GM23338 (cell line): ENCODE results near the gene WWC1. TPM values are rescaled to one million over a fixed set of nuclear protein-coding genes. Genes with fewer than 3 reads are reported as not detected.

Source experiments
- ATAC-seq: fragments of 200-7000 bp; cut with Tn5 transposase; 3 replicates; pipeline ENCODE4 v1.9.1; 2020
- DNase-seq: peaks from one replicate; pipeline ENCODE4 v3.0.0-alpha.2; 2015; ENCODE audit warnings: low spot score
- H2AFZ ChIP-seq: fragments of 200-600 bp; sonication (generic); 2 replicates; pipeline ENCODE4 v1.8.0; 2016; ENCODE audit warnings: antibody characterized with exemption, mild to moderate bottlenecking, moderate library complexity
- H3F3A ChIP-seq: fragments of 200-600 bp; sonication (generic); replicated peaks from 2 replicates; pipeline ENCODE4 v1.8.0; 2017; ENCODE audit warnings: antibody characterized with exemption, mixed run types, low read depth
- H3K27ac ChIP-seq: fragments of 200-600 bp; sonication (generic); 2 replicates; pipeline ENCODE4 v1.6.1; 2016; ENCODE audit warnings: low read depth
- H3K27me3 ChIP-seq: fragments of 200-600 bp; sonication (generic); 2 replicates; pipeline ENCODE4 v1.8.0; 2016; ENCODE audit warnings: mild to moderate bottlenecking, mixed run types, moderate library complexity; ENCODE audit not compliant: insufficient read depth
- H3K36me3 ChIP-seq: fragments of 200-600 bp; sonication (generic); 2 replicates; pipeline ENCODE4 v1.8.0; 2016; ENCODE audit warnings: mild to moderate bottlenecking; ENCODE audit not compliant: insufficient read depth
- H3K4me1 ChIP-seq: fragments of 200-600 bp; sonication (generic); 2 replicates; pipeline ENCODE4 v1.8.0; 2016; ENCODE audit warnings: mild to moderate bottlenecking, moderate library complexity; ENCODE audit not compliant: insufficient read depth
- H3K4me2 ChIP-seq: fragments of 200-600 bp; sonication (generic); 2 replicates; pipeline ENCODE4 v1.7.1; 2017; ENCODE audit warnings: mixed run types
- H3K4me3 ChIP-seq: fragments of 200-600 bp; sonication (generic); 2 replicates; pipeline ENCODE4 v1.6.1; 2016; ENCODE audit warnings: mixed run types
- H3K79me2 ChIP-seq: fragments of 200-600 bp; sonication (generic); replicated peaks from 2 replicates; pipeline ENCODE4 v1.8.0; 2017; ENCODE audit warnings: mild to moderate bottlenecking; ENCODE audit not compliant: insufficient read depth
- H3K9me2 ChIP-seq: fragments of 200-600 bp; sonication (generic); 2 replicates; pipeline ENCODE4 v1.8.0; 2017; ENCODE audit not compliant: insufficient read depth
- H4K20me1 ChIP-seq: fragments of 200-600 bp; sonication (generic); replicated peaks from 2 replicates; pipeline ENCODE4 v1.8.0; 2017; ENCODE audit warnings: mild to moderate bottlenecking; ENCODE audit not compliant: insufficient read depth
- H3K27ac Mint-ChIP-seq: 2 replicates; pipeline ENCODE4 v1.8.0; 2020; ENCODE audit warnings: inconsistent platforms, mild to moderate bottlenecking, moderate library complexity, mixed read lengths
- H3K27me3 Mint-ChIP-seq: 3 replicates; pipeline ENCODE4 v1.8.0; 2022; ENCODE audit warnings: low read depth, mild to moderate bottlenecking, moderate library complexity, mixed read lengths, inconsistent platforms; ENCODE audit not compliant: insufficient read depth, poor library complexity
- H3K36me3 Mint-ChIP-seq: 3 replicates; pipeline ENCODE4 v1.8.0; 2021; ENCODE audit warnings: low read depth, mild to moderate bottlenecking, inconsistent platforms, moderate library complexity, mixed read lengths
- H3K4me1 Mint-ChIP-seq: 3 replicates; pipeline ENCODE4 v1.8.0; 2020; ENCODE audit warnings: mild to moderate bottlenecking, inconsistent platforms, mixed read lengths
- H3K4me3 Mint-ChIP-seq: 3 replicates; pipeline ENCODE4 v1.8.0; 2021; ENCODE audit warnings: moderate library complexity, mild to moderate bottlenecking, inconsistent platforms, mixed read lengths
- H3K9me3 Mint-ChIP-seq: 3 replicates; pipeline ENCODE4 v1.8.0; 2020; ENCODE audit warnings: moderate library complexity, mild to moderate bottlenecking, inconsistent platforms, mixed read lengths
- EZH2 ChIP-seq: fragments of 200-600 bp; sonication (generic); IDR thresholded peaks from one replicate; pipeline ENCODE4 v1.8.0; 2017; ENCODE audit warnings: antibody characterized with exemption, mild to moderate bottlenecking, low read depth; ENCODE audit not compliant: unreplicated experiment
- POLR2AphosphoS5 ChIP-seq: IDR thresholded peaks from 2 replicates; pipeline ENCODE4 v1.6.1; 2016; ENCODE audit warnings: antibody characterized with exemption, low read depth
- ZNF331 ChIP-seq: fragments of 250-450 bp; sonication (Bioruptor Pico); IDR thresholded peaks from 2 replicates; pipeline ENCODE4 v1.5.0; 2020; ENCODE audit warnings: low read depth, mild to moderate bottlenecking, moderate library complexity
- polyA plus RNA-seq: library from polyadenylated mRNA; unstranded; fragments of >200 nt; fragmentation: Nextera tagmentation; extraction: Ambion mirVana; gene quantifications from 2 replicates; pipeline ENCODE4 v1.2.1, GENCODE V29; 2016
- total RNA-seq: library from RNA; depleted of rRNA; stranded (reverse); fragments of >200 nt; shearing (Covaris generic); gene quantifications from 2 replicates; pipeline ENCODE4 v1.2.3, GENCODE V29; 2014
- TF ChIP-seq, protein P1 (sequence below): fragments of 250-450 bp; sonication (Bioruptor Pico); IDR thresholded peaks from 2 replicates; pipeline ENCODE4 v1.5.0; 2020; ENCODE audit warnings: mild to moderate bottlenecking, moderate library complexity
- TF ChIP-seq, protein P2 (sequence below): IDR thresholded peaks from 2 replicates; pipeline ENCODE4 v1.6.1; 2016; ENCODE audit warnings: antibody characterized with exemption

Gene WWC1
- total and polyA plus RNA-seq, 2 experiments from 2014 or later, result 25.4 to 27.8 TPM

DNA sequence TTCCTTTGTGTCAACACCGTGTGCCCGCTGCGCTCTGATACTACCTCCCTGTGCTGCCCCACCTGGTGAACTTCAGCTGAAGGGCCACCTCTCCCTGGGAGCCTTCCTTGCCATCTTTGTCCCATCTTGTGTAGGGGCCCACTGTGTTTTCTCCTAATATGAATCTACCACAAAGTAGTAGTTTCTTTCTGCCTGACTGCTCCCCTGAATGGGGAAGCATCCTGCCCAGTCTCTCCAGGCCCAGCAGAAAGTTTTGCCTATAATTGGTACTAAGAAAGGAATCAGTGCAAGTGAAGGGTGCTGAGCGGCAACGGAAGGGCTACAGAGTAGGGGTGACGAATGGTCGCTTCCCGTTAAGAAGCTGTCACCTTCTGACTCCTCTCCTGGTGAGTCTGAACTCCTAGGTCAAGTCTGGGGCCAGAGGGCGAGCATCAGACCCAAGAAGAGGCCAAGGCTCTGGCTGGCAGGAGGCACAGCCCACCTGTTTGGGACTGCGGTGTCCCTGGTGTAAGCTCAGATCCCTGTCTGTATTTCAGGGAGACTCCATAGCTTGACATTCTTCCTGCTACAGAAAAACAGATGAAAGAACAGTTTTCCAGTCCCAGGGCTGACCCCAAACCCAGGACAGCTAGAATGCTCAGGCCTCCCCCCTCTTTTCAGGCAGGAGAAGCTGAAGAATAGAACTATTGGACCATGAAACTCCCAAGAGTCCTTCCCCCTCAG lies 24.1 kb downstream of the WWC1 start (continued):
- TF ChIP-seq, protein P1, sequence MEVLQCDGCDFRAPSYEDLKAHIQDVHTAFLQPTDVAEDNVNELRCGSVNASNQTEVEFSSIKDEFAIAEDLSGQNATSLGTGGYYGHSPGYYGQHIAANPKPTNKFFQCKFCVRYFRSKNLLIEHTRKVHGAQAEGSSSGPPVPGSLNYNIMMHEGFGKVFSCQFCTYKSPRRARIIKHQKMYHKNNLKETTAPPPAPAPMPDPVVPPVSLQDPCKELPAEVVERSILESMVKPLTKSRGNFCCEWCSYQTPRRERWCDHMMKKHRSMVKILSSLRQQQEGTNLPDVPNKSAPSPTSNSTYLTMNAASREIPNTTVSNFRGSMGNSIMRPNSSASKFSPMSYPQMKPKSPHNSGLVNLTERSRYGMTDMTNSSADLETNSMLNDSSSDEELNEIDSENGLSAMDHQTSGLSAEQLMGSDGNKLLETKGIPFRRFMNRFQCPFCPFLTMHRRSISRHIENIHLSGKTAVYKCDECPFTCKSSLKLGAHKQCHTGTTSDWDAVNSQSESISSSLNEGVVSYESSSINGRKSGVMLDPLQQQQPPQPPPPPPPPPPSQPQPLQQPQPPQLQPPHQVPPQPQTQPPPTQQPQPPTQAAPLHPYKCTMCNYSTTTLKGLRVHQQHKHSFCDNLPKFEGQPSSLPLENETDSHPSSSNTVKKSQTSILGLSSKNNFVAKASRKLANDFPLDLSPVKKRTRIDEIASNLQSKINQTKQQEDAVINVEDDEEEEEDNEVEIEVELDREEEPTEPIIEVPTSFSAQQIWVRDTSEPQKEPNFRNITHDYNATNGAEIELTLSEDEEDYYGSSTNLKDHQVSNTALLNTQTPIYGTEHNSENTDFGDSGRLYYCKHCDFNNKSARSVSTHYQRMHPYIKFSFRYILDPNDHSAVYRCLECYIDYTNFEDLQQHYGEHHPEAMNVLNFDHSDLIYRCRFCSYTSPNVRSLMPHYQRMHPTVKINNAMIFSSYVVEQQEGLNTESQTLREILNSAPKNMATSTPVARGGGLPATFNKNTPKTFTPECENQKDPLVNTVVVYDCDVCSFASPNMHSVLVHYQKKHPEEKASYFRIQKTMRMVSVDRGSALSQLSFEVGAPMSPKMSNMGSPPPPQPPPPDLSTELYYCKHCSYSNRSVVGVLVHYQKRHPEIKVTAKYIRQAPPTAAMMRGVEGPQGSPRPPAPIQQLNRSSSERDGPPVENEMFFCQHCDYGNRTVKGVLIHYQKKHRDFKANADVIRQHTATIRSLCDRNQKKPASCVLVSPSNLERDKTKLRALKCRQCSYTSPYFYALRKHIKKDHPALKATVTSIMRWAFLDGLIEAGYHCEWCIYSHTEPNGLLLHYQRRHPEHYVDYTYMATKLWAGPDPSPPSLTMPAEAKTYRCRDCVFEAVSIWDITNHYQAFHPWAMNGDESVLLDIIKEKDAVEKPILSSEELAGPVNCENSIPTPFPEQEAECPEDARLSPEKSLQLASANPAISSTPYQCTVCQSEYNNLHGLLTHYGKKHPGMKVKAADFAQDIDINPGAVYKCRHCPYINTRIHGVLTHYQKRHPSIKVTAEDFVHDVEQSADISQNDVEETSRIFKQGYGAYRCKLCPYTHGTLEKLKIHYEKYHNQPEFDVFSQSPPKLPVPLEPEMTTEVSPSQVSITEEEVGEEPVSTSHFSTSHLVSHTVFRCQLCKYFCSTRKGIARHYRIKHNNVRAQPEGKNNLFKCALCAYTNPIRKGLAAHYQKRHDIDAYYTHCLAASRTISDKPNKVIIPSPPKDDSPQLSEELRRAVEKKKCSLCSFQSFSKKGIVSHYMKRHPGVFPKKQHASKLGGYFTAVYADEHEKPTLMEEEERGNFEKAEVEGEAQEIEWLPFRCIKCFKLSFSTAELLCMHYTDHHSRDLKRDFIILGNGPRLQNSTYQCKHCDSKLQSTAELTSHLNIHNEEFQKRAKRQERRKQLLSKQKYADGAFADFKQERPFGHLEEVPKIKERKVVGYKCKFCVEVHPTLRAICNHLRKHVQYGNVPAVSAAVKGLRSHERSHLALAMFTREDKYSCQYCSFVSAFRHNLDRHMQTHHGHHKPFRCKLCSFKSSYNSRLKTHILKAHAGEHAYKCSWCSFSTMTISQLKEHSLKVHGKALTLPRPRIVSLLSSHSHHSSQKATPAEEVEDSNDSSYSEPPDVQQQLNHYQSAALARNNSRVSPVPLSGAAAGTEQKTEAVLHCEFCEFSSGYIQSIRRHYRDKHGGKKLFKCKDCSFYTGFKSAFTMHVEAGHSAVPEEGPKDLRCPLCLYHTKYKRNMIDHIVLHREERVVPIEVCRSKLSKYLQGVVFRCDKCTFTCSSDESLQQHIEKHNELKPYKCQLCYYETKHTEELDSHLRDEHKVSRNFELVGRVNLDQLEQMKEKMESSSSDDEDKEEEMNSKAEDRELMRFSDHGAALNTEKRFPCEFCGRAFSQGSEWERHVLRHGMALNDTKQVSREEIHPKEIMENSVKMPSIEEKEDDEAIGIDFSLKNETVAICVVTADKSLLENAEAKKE, result no peak
- TF ChIP-seq ZNF331 (CRISPR knock-in tag), result no peak
- no peak for TF ChIP-seq EZH2

DNA sequence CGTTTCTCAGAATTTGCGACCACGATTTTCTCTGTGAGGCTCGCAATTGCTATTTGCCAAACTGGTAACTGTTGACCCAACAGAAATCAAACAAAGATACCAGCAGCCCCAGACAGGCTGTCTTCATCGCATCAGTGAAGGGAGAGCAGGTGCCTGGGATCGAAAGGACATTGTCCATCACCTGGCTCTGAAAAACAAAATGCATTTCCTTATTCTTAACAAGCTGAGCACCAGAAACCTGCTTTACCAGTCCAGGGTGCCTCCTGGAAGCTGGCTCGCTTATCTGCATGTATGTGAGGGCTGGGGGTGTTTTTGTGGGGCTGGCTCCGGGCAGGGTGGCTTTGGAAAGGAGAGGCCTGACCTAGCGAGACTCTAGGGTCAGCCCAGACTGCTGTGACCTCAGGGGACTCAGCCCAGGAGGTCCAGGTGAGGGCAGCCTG lies 24.7 kb downstream of the WWC1 start:
- Histone ChIP-seq H2AFZ (no peak overlapping the region), H3K79me2 (peaks cover 77% of the 10 kb centered on the region), H3K36me3 (no peaks in the 10 kb centered on the region), H3K4me3 (no peak overlapping the region), H3K27me3 (no peaks in the 10 kb centered on the region), H4K20me1 (peaks cover 30% of the 10 kb centered on the region), H3K27ac (peak overlapping the region; percentile 45; the same call in 1 of the 2 replicates), H3K4me2 (0 out of 2 replicates have a peak overlapping the region, but pooled peaks have one; percentile 43), H3F3A (no peaks in the 10 kb centered on the region), H3K4me1 (peaks cover 24% of the 10 kb centered on the region), H3K9me2 (no peaks in the 10 kb centered on the region)
- Mint-ChIP-seq H3K9me3 (no peaks in the 10 kb centered on the region), H3K36me3 (no peaks in the 10 kb centered on the region), H3K4me3 (no peak overlapping the region), H3K27ac (0 out of 2 replicates have a peak overlapping the region, but pooled peaks have one; percentile 48), H3K27me3 (peaks cover 3% of the 10 kb centered on the region), H3K4me1 (peaks cover 41% of the 10 kb centered on the region)
- ATAC-seq, result peak; percentile 29
- TF ChIP-seq, protein P2, sequence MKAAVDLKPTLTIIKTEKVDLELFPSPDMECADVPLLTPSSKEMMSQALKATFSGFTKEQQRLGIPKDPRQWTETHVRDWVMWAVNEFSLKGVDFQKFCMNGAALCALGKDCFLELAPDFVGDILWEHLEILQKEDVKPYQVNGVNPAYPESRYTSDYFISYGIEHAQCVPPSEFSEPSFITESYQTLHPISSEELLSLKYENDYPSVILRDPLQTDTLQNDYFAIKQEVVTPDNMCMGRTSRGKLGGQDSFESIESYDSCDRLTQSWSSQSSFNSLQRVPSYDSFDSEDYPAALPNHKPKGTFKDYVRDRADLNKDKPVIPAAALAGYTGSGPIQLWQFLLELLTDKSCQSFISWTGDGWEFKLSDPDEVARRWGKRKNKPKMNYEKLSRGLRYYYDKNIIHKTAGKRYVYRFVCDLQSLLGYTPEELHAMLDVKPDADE, result no peak
- TF ChIP-seq POLR2AphosphoS5, result no peak
- no peak for DNase-seq
